AG20443 (cell line): ENCODE measurements around the gene FOXA3.

Source experiments
- DNase-seq: peaks from one replicate; pipeline ENCODE4 v3.0.0; 2012; ENCODE audit warnings: low spot score, mixed read lengths

Gene FOXA3

DNA sequence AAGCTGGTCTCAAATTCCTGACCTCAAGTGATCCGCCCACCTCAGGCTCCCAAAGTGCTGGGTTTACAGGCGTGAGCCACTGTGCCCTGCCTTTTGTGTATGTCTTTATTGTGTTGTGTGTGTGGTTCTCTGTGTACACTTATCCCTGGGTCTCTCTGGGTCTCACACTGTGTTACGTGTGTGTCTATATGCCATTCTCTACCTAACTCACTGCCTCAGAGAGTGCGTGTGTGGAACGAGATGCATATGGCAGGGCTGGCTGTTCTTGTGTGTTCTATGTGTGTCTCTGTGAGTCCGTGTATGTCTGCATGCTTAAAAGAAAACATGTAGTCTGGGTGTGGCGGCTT is 10.5 kb downstream of the FOXA3 start:
- DNase-seq, result no peak

DNA sequence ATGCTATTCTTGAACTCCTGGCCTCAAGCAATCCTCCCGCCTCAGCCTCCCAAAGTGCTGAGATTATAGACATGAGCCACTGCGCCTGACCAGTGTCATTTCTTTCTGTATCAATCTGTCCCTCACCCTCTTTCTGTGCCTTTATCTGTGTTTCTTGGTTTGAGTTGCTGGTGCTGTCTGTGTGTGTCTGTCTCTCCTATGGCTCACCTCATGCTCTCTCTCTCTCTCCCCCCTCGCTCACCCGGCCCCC is 12.0 kb downstream of the FOXA3 start:
- DNase-seq, result no peak

DNA sequence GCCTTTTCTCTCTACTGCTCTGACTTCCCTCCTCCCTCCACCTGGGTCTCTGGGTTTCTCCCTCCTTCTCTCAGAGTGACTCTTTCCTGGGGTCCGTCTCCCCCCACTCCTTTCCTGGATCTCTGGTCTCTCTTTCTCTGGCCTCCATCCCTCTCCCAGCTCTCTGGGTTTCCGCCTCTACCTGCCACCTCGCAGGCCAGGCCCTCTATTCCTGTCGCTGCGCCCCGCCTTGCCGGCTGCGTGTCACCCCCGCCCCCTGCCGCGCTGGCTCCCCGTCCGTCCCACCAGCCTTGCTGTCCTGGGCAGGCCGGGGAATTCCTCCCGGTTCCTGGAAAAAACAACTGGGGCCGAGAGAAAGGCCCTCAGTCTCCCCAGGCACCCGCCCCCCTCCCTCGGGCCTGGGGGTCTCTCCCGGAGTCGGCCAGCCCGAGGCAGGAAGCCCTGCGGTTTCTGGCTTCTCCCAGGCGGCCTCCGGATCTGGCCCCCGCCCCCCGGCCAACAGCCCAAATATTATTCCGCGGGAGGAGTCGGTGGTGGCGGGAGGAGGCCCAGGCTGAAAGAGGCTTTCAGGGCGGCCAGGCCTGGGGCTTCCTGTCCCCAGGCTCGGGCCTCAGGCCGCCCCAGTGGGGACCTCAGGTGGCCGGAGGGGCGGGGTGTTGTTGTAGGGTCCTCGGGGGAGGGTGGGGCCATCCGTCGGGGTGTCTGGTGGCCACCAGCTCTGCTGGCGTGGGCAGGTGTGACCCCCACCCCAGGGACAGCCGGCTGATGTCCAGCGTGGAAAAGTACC is 12.5 kb downstream of the FOXA3 start:
- peak; percentile 47 for DNase-seq

DNA sequence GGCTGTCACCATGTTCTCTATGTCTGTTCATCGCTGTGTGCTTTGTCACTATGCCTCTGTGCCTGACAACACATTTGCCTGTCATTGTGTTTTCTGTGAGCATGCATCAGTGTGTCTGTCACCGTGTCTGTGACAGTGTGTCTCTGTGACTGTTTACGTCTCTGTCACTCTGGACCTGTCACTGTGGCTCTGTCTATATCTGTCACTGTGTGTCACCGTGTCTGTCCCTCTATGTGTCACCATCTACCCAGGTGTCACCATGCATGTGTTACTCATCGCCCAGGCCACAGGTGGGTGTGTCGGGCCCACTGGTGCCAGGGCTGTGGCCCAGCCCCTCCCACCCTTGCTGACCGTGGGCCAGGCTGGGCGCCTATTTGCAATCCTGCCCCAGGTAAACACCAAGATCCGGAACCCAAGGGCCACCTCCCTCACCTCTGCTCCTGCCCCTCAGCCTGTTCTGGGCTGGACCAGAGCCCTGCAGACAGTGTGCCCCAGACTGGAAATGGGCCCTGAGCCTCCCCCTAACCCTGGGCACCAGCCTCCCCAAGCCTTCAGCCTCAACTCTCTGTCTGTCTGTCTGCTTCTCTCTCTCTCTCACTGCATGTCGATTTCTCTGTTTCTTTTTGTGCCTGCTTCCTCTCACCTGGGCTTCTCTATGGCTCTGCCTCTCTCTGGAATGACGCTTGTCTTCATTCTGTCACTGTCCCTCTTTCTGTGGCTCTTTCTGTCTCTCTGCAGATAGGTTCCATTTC is 14.1 kb downstream of the FOXA3 start:
- no peak for DNase-seq

DNA sequence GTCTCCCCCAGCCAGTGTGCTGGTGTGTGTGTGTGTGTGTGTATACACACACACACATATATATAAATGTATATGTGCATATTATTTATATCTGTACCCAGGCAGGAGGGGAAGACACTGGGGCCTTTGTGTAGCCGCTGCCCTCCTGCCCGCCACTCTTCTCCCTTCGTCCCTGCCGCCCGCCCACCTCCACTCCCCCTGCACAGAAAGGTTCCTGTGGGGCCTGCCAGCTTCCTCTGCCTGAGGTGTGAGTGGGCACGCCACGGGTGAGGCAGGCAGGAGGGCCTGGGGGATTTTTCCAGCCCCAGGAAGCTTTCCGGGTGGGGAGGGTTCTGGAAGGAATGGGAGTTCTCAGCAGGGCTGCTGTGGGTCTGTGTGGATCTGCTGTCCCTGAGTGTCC is 14.9 kb downstream of the FOXA3 start:
- DNase-seq, result no peak

DNA sequence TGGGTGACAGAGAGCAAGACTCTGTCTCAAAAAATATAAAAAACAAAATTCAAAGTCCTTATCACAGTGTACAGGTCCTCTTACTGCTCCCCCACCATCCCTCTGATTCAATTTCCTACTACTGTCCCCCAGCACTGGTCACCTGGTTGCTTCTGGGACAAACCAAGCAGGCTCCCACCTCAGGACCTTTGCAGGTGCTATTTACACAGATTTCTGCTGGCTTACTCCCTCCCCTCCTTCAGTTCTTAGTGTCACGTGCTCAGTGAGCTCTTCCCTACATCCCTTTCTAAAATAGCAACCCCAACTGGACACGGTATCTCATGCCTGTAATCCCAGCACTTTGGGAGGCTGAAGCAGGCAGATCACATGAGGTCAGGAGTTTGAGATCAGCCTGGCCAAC is 15.8 kb downstream of the FOXA3 start:
- no peak for DNase-seq

DNA sequence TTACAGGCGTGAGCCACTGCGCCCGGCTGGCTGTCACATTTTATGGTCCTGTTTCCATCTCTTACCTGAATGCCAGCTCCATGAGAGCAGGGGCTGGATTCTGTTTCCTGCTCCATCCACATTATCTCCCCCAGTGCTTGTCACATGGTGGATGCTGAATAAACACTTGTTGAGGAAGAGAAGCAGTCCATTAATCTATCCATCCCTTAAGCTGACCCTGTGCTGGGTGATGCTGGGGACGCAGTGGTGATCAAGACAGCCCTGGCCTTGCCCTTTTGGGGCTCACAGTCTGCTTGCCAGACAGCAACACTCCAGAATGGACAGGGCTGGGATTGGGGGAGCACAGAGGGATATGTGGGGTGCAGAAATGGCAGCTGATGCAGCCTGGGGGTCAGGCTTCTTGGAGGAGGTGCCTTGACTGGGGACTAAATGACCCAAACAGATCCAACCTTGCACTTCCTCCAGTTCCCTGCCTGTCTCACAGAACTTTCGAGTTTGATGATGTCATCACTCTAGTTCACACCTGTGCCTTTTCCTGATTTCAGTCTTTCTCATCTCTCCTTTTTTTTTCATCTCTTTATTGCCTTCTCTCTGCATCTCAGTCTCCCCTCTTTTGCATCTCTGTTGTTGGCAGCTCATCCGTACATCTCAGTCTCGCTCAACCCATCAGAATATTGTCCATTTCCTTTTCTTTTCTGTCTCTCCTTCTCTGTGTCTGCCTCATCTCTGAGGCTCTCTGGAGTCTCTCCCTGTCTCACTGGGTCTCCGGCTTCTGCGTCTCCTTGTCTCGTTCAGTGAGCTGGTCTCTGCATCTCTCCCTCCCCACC is 17.2 kb downstream of the FOXA3 start:
- no peak for DNase-seq

DNA sequence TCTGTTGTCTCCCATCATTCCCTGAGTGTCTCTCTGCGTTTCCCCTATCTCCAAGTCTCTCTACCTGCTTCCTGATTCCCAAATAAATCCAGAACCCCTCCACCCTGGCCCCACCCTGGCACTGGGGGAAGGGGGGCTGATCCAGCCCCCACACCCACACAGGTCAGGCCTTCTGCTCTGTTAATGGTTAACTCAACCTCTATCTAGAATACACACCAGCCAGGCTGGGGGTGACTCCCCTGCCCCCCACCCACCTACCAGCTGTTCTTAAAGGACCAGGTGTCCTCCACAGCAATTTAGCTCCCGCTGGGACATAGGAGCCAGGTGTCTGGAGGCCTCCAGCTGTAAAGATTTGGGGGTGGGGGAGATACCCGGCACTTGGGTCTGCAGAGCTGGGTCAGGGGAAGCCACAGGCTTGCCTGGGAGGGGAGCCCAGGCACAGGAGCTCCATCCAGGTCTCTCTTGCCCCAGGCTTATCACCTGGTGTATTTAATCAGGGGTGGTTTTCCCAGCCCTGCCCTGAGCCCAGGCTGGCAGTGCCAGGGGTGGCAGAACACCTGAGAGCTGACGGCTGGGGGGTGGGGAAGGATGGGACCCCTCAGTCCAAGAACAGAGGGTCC is 17.9 kb downstream of the FOXA3 start:
- DNase-seq, result no peak

DNA sequence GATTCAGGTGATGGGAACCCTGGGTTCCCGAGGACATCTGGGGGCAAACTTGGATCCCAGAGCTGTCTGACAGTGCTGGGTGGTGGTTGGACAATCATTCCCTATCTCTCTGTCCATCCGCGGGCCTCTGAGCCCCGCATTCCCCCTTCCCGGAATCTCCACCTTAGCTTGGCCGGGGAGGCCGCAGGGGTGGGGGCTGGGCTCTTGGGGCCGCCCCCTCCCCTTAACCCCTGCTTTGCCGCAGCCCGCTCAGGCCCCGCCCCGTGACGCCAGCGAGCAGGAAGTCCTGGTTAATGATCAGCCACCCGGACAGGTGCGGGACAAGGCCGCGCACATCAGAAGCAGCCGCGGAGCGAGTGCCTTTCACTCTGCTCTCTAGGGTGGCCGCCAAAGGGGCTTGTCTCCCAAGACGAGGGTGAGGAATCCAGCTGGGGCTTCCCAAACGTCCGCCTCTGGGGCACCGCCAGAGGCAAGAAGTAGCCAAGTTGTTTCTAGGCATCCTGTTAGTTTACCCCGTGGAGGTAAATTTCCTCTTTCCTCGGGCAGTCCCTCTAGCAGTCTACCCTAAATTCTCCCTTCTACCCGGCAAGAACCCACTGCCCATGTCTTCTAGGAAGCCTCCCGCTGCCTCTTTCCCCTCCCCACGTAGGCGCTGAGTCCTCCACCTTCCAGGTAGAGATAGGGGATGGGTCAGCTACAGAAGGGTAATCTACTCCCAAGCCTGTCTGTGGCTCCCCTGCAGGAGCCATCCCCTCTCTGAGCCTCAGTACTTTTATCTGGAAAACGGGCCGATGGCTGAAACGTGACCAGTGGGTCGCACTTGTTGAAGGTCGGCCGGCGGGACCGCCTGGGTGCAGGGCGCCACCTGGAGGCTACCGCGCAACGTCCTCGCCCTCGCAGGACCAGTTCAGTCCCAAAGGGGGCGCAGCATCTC is 18.8 kb downstream of the FOXA3 start:
- DNase-seq, result peak; percentile 93

DNA sequence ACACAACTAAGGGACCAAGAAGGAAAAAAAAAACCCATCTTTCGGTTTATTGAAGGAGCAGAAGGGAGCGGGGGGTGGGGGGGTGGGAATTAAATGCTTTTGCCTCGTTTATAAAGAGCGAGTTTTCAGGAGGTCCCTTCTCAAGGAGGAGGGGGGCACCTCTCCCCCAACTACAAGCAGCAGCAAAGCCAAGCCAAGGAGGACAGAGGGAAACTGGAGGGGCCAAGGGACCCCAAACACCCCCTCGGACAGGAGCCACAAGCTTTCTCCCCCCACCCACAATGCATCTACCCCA is 19.4 kb downstream of the FOXA3 start:
- no peak for DNase-seq

DNA sequence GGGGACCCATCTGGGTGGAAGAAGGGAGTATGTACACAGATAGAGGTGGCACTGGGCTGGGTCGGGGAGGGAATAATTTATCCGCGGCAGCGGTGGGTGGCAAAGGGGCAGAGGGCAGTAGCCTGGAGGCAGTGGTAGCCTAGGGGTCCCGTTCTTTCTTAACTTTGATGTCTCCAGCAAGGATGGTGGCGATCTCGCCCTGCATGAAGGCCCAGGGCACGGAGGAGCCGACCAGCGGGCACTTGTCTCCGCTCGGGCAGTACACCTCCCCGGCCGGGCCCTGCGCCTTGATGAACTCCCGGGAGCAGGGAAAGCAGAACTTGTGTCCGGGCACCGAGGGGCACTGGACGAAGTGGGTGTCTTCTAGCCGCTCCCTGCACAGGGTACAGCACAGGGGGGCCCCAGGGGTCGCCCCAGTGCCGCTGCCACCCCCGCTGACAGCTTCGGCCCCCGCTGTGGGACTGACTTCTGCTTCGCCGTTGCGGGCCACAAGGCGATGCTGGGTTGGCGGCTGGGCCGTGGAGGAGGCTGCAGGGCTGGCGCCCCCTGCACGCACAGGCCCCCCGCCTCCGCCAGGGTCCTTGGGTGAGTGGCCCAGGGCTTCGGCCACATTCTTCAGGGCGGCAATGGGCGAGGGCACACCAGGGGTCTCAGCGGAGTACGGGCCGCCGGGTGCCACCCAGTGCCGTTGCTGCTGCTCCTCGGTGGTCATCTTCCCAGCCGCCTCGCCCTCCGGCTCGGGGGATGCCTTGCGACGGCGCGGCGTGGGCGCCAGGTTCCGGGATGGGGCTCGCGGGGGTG is 20.0 kb downstream of the FOXA3 start:
- no peak for DNase-seq

DNA sequence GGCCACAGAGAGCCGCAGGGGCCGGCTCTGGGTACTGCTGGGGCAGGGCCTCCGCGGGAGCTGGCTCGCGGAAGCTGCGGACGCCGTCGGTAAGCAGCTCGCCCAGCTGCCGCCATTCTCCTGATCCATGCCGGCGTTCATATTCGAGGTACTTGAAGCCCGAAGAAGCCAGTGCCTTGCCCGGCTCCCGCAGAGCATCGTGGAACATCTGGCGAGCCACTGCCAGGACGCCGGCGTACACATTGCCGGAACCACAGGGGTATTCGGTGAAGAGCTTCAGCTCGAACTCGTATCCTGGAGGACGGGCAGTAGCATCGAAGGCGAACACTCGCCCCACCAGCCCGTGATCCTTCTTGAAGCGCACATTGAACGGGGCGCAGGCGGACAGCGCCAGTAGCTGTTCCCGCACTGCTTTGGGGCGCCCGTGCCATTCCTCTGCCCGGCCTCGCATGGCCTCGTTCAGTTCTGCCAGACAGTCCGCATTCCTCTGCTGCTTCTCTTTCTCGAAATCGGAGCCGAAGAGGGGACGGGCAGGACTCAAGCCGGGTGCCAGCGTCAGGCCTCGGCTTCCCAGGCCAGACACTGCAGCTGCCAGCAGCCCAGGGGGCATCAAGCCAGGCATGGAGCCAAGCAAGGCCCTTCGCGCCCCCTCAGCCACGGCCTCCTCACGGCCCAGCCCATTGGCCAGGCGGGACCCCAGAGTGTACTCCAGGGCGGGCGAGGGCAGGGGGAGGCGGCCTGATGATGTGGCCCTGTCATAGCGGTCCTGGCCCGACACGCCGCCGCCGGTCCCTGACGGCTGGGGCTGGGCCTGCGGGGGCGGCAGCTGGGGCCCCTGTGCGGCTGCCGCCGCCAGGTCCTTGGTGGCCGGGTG is 20.8 kb downstream of the FOXA3 start:
- peak; percentile 38 for DNase-seq

DNA sequence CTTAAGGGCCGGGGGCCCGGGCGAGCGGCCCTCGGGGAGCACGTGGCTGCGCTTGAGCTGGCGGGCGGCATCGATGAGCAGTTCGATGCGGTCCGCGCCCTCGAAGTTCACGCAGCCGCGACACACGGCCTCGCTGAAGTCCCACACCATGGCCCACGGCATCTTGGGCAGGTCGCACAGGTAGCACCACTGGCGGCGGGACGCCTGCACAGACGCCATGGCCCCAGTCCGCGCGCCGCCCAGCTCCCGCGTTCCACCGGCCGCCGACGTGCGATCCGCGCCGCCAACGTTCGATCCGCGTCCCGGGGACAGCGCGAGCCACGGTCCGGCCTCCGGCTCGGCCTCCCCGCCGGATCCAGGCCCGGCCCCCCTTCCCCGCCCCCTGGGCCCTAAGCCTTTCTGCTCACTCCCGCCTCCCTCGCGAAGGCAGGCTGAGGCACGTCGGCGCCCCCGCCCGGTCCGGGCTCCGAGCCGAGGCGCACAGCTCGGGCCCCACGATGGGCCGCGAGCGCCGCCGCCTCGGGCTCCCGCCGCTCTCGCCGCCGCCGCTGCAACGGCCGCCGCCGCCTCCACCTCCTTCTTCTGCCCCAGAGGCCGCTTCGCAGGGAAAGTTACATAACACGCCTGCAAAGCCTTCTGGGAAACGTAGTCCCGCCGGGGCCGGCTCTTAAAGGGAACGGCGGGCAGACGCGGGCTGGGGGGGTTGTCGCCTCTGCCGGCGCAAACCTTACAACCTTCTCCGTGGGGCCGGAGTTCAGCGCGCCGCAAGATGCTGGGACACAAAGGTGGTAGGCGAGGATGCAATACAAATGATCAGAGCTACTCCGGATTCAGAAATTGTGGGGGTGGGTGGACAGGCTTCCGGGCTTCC is 21.7 kb downstream of the FOXA3 start, which contains the start of gene IRF2BP1:
Gene IRF2BP1, minus strand, starts transcription at position 586 of the 871 bp plus-strand sequence. Its CDS starts 367 bp downstream, at position 219.
- DNase-seq, result peak; percentile 92

DNA sequence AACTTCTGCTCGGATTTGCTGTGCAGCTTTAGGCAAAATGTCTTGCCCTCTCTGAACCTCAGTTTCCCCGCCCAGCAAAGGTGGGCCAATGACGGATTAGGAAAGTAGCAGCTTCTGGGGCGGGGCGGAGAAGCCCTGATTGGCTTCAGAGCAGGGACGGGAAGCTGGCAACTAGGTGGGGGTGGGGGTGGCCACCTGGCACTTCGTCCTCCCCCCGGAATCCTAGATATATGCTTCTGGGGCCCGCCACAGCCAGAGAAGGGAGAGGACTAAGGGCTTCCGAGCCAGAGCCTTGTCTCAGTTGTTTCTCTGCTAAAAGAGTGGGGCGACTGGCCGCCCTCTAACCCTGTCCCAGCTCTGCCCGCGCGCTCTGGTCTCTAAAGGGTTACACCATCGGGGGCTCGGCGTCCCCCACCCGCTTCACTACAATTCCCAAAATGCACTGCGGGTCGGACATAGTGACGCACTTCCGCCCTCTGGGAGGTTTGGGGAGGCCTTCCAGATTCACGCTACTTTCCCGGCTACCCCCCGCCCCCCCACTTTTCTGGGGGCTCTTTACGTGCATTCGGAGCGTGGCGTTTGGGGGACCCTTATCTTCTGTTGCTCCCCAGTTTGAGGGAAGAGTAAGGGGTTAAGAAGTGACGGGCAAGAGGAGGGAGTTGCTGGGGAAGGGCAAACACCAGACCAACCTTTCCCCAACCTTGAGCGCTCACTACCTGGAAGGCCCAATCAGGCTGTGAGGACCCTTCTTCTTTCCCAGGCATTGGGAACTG is 22.5 kb downstream of the FOXA3 start:
- peak; percentile 94 for DNase-seq

DNA sequence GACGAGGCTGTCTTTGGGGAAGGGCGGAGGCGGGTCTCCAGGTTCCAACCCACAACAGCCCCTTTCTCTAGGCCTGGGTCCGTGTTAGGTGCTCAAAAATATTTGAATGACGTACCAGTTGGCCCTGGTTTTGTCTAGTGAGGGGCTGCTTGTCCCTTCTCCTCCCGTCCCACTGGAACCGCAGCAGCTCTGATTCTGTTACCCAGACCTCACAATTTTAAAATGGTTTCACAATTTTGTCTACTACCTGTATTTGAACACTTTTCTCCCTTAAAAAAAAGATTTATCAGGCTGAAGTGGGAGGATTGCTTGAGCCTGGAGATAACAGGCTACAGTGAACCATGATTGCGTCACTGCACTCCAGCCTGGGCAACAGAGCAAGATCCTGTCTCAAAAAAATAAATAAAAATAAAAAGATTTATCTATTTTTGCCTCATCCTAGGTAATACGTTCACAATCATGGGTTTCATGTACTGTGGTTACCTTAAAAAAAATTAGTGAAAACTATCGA is 23.1 kb downstream of the FOXA3 start:
- DNase-seq, result no peak

DNA sequence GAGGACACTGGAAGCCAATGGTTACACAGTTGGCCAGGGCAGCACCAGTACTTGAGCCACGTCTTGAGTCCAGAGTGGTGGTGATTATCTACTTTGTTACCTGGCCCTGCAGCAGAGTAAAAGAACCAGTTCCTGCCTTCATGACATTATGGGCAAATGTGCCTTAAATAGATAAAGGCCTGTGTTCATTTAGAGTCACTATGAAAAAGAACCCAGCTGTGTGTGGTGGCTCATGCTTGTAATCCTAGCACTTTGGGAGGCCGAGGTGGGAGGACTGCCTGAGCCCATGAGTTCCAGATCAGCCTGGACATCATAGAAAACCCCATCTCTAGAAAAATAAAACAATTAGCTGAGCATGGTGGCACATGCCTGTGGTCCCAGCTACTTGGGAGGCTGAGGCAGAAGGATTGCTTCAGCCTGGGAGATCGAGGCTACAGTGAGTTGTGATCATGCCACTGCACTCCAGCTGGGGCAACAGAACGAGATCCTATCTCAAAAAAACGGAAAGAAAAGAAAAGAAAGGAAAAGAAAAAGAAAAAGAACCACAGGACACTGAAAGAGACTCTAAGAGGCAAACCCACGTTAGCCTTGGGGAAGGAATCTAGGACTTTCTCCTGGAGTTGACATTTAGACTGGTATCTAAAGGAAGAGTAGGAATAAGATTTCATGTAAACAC is 25.2 kb downstream of the FOXA3 start:
- DNase-seq, result no peak

DNA sequence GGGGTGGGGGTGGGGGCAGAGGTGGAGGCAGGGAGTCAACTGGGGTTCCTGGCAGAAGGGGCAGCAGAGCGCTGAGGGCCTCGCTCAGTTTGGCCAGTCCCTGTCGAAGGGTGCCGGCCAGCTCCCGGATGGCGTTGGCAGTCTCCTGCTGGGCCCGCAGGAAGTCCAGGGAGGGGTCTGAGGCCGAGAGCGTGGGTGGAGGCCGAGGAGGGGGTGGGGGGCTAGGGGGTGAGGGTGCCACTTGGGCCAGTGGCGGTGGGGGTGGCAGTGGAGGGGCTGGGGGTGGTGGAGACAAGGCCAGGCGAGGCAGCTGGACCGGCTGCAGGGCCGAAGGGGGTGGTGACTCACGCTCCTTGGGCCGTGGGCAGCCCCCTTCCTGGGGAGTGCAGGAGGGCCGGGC is 26.8 kb downstream of the FOXA3 start:
- DNase-seq, result no peak
